K562 (cell line): Measurements from ENCODE around the gene REG4. TPM values are rescaled to one million over a fixed set of nuclear protein-coding genes. Genes with fewer than 3 reads are reported as not detected.

Source experiments
- CBX2 ChIP-seq: fragments of 200-600 bp; sonication (generic); IDR thresholded peaks from one replicate; pipeline ENCODE4 v1.6.1; 2012; ENCODE audit warnings: mild to moderate bottlenecking, low read length, inconsistent platforms; ENCODE audit not compliant: insufficient read depth, poor library complexity, severe bottlenecking
- EGR1 ChIP-seq: fragments of 450-650 bp; conservative IDR thresholded peaks from 2 replicates; pipeline ENCODE4 v1.6.1; 2017; ENCODE audit warnings: mild to moderate bottlenecking
- MAZ ChIP-seq, 2 experiments: fragments of 450-650 bp in 1 of 2; sonication (generic) in 1 of 2; formaldehyde crosslinking; IDR thresholded peaks in 1 of 2; conservative IDR thresholded peaks in 1 of 2; 2 replicates each; pipeline versions ENCODE4 v1.4.0 to v1.5.0; 2020; ENCODE audit warnings: mild to moderate bottlenecking in 1 of 2, missing genetic modification reagents in 1 of 2
- NR2F6 ChIP-seq: fragments of 450-650 bp; formaldehyde crosslinking; IDR thresholded peaks from 2 replicates; pipeline ENCODE4 v1.4.0; 2020; ENCODE audit warnings: mild to moderate bottlenecking
- POLR3G ChIP-seq: IDR thresholded peaks from 2 replicates; pipeline ENCODE4 v1.6.1; 2011; ENCODE audit not compliant: insufficient read length, insufficient replicate concordance; ENCODE audit errors: extremely low read depth
- RBM15 ChIP-seq: fragments of 200-400 bp; formaldehyde crosslinking; IDR thresholded peaks from 2 replicates; pipeline ENCODE4 v1.6.1; 2018; ENCODE audit warnings: mild to moderate bottlenecking, low read length, moderate library complexity; ENCODE audit not compliant: insufficient read depth
- SAFB2 ChIP-seq: fragments of 200-400 bp; formaldehyde crosslinking; IDR thresholded peaks from 2 replicates; pipeline ENCODE4 v1.6.1; 2018; ENCODE audit warnings: borderline replicate concordance, low read length, low read depth, moderate library complexity; ENCODE audit not compliant: severe bottlenecking
- TGIF2 ChIP-seq: sonication (generic); formaldehyde crosslinking; IDR thresholded peaks from 2 replicates; pipeline ENCODE4 v1.8.1; 2022; ENCODE audit warnings: mild to moderate bottlenecking, missing genetic modification reagents, moderate library complexity
- THRAP3 ChIP-seq: fragments of 450-650 bp; IDR thresholded peaks from 2 replicates; pipeline ENCODE4 v1.6.1; 2016; ENCODE audit warnings: mild to moderate bottlenecking, inconsistent platforms, borderline replicate concordance
- ZNF134 ChIP-seq: fragments of 250-450 bp; sonication (Bioruptor Pico); conservative IDR thresholded peaks from 2 replicates; pipeline ENCODE4 v1.4.0; 2020
- ZNF347 ChIP-seq: fragments of 450-650 bp; formaldehyde crosslinking; IDR thresholded peaks from 2 replicates; pipeline ENCODE4 v1.4.0; 2020; ENCODE audit warnings: low read depth, mild to moderate bottlenecking, moderate library complexity
- ZNF668 ChIP-seq: fragments of 250-450 bp; sonication (Bioruptor Pico); IDR thresholded peaks from 2 replicates; pipeline ENCODE4 v1.8.0; 2022; ENCODE audit warnings: mild to moderate bottlenecking, inconsistent platforms
- ZNF830 ChIP-seq: fragments of 250-450 bp; sonication (Bioruptor Pico); IDR thresholded peaks from 2 replicates; pipeline ENCODE4 v1.5.0; 2021; ENCODE audit warnings: mild to moderate bottlenecking
- ZSCAN29 ChIP-seq: fragments of 450-650 bp; IDR thresholded peaks from 2 replicates; pipeline ENCODE4 v1.6.1; 2017
- polyA plus RNA-seq, 8 experiments: library from polyadenylated mRNA; depleted of rRNA in 4 of 8; stranded (reverse) in 5 of 8; unstranded in 3 of 8; fragments of >200 nt; fragmentation: Nextera tagmentation in 2 of 8; fragmentation: Illumina TruSeq in 1 of 8; extraction: Ambion mirVana in 2 of 8; extraction: Trizol in 1 of 8; gene quantifications; 2 replicates each; pipeline versions ENCODE4 v1.2.1 to v1.2.3, GENCODE V29; 2011 to 2014; ENCODE audit warnings: inconsistent platforms in 1 of 8, missing spikeins in 1 of 8
- total RNA-seq, 7 experiments: library from RNA; depleted of rRNA in 6 of 7; stranded (reverse); fragments of >200 nt in 6 of 7; fragmentation: Illumina TruSeq in 2 of 7; extraction: Trizol in 2 of 7; gene quantifications; 2 replicates each; pipeline versions ENCODE4 v1.2.1 to v1.2.3, GENCODE V29; 2011 to 2021; ENCODE audit warnings: low replicate concordance in 1 of 7
- TF ChIP-seq, protein P1 (sequence below): fragments of 250-450 bp; sonication (Bioruptor Pico); IDR thresholded peaks from 2 replicates; pipeline ENCODE4 v1.5.0; 2021; ENCODE audit warnings: mild to moderate bottlenecking, borderline replicate concordance
- TF ChIP-seq, protein P2 (sequence below), 2 experiments: fragments of 450-650 bp; formaldehyde crosslinking in 1 of 2; IDR thresholded peaks; 2 replicates each; pipeline versions ENCODE4 v1.4.0 to v1.6.1; 2014 to 2020; ENCODE audit warnings: mild to moderate bottlenecking in 2 of 2, borderline replicate concordance in 1 of 2, low read depth in 1 of 2
- TF ChIP-seq, protein P3 (sequence below): fragments of 450-650 bp; IDR thresholded peaks from 2 replicates; pipeline ENCODE4 v1.6.1; 2016; ENCODE audit warnings: antibody characterized with exemption

Gene REG4
- total and polyA plus RNA-seq, 9 of the 15 experiments (the other 6 are each of a cell fraction or from before 2014, with no cell fraction given), result not detected

DNA sequence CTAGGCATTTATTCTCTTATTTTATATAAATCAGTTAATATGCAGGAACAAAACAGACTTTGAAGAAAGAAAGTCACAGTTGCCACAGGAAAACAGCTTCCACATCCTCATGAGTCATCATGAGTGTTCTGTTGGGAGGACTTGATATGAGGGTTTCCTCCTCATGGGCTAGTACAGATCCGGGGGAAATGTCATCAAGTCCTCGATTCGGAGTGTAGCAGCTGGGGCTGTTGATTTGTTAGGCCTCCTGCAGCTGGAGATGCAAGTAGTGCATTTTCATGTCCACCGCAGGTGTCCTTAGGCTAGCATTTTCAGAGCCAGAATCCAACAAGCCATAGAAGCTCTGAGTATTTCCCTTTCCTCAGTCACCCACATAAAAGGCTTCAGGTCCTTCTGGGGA is 48.4 kb upstream of the REG4 start (continued):
- no peak for TF ChIP-seq ZNF347
- no peak for TF ChIP-seq POLR3G
- TF ChIP-seq, protein P1, sequence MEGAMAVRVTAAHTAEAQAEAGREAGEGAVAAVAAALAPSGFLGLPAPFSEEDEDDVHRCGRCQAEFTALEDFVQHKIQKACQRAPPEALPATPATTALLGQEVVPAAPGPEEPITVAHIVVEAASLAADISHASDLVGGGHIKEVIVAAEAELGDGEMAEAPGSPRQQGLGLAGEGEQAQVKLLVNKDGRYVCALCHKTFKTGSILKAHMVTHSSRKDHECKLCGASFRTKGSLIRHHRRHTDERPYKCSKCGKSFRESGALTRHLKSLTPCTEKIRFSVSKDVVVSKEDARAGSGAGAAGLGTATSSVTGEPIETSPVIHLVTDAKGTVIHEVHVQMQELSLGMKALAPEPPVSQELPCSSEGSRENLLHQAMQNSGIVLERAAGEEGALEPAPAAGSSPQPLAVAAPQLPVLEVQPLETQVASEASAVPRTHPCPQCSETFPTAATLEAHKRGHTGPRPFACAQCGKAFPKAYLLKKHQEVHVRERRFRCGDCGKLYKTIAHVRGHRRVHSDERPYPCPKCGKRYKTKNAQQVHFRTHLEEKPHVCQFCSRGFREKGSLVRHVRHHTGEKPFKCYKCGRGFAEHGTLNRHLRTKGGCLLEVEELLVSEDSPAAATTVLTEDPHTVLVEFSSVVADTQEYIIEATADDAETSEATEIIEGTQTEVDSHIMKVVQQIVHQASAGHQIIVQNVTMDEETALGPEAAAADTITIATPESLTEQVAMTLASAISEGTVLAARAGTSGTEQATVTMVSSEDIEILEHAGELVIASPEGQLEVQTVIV (CRISPR knock-in tag), result no peak
- no peak for TF ChIP-seq EGR1
- no peak for TF ChIP-seq NR2F6 (CRISPR knock-in tag)
- peak in 1 of 2 experiments; percentile 29; a peak in 1 of 4 replicates for TF ChIP-seq MAZ (CRISPR knock-in tag; conservative IDR thresholded peaks at IDR 0.05 in 1 of 2, IDR thresholded peaks at IDR 0.05 in 1 of 2)
- TF ChIP-seq, protein P2, sequence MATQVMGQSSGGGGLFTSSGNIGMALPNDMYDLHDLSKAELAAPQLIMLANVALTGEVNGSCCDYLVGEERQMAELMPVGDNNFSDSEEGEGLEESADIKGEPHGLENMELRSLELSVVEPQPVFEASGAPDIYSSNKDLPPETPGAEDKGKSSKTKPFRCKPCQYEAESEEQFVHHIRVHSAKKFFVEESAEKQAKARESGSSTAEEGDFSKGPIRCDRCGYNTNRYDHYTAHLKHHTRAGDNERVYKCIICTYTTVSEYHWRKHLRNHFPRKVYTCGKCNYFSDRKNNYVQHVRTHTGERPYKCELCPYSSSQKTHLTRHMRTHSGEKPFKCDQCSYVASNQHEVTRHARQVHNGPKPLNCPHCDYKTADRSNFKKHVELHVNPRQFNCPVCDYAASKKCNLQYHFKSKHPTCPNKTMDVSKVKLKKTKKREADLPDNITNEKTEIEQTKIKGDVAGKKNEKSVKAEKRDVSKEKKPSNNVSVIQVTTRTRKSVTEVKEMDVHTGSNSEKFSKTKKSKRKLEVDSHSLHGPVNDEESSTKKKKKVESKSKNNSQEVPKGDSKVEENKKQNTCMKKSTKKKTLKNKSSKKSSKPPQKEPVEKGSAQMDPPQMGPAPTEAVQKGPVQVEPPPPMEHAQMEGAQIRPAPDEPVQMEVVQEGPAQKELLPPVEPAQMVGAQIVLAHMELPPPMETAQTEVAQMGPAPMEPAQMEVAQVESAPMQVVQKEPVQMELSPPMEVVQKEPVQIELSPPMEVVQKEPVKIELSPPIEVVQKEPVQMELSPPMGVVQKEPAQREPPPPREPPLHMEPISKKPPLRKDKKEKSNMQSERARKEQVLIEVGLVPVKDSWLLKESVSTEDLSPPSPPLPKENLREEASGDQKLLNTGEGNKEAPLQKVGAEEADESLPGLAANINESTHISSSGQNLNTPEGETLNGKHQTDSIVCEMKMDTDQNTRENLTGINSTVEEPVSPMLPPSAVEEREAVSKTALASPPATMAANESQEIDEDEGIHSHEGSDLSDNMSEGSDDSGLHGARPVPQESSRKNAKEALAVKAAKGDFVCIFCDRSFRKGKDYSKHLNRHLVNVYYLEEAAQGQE (IDR thresholded peaks at IDR 0.05; ENCODE audit: borderline replicate concordance), result no peak
- TF ChIP-seq, protein P2 (CRISPR knock-in tag; IDR thresholded peaks at IDR 0.05; ENCODE audit: low read depth), result no peak
- TF ChIP-seq ZNF668 (CRISPR knock-in tag), result no peak
- TF ChIP-seq ZNF830 (CRISPR knock-in tag), result no peak
- TF ChIP-seq RBM15, result no peak
- TF ChIP-seq THRAP3, result no peak
- no peak for TF ChIP-seq CBX2
- TF ChIP-seq, protein P3, sequence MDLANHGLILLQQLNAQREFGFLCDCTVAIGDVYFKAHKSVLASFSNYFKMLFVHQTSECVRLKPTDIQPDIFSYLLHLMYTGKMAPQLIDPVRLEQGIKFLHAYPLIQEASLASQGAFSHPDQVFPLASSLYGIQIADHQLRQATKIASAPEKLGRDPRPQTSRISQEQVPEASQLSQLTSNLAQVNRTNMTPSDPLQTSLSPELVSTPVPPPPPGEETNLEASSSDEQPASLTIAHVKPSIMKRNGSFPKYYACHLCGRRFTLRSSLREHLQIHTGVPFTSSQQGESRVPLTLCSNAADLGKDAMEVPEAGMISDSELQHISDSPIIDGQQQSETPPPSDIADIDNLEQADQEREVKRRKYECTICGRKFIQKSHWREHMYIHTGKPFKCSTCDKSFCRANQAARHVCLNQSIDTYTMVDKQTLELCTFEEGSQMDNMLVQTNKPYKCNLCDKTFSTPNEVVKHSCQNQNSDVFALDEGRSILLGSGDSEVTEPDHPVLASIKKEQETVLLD, result no peak
- TF ChIP-seq ZSCAN29, result peak; percentile 97
- TF ChIP-seq ZNF134 (CRISPR knock-in tag), result no peak
- no peak for TF ChIP-seq SAFB2
- TF ChIP-seq TGIF2 (CRISPR knock-in tag), result no peak
